Measurements from ENCODE around the gene CLDN7.
"Not testable (repeated sequence)": the region's sequence is repeated elsewhere in the genome, so short reads cannot be mapped to it uniquely, and the experiment has no call there.

Gene CLDN7

DNA sequence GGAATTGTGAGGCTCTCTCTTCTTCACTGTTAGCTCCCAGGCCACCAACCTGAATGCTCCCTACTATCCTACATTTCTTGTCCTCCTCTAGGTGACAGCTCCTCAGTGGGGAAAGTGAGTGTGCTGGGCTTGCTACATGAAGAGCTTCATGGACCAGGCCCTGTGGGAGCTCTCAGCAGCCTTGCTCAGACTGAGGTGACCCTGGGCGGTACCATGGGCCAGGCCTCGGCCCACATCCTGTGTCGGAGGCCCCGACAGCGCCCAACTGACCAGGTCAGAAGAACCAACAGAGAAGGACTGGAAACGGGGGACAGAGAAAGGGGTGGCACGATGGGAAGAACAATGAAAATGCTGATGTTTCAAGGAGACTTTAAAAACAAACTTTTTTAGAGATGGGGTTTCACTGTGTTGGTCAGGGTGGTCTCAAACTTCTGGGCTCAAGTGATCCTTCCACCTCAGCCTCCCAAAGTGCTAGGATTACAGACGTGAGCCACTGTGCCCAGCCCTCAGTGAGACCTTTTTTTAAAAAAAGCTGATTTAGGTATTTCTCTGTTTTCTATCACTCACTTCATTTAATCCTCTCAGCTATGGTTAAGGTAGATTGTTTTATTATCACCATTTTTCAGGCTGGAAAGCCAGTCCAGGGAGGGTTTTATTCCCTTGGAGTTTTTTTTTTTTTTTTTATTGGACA lies 5.4 kb downstream of the CLDN7 start:
- DNase-seq (ENCODE audit: low read depth, low spot score) = no peak

GRCh38 chr17:7254511-7254910 lies 7.8 kb downstream of the CLDN7 start:
- DNase-seq (ENCODE audit: low read depth, low spot score) = no peak

DNA sequence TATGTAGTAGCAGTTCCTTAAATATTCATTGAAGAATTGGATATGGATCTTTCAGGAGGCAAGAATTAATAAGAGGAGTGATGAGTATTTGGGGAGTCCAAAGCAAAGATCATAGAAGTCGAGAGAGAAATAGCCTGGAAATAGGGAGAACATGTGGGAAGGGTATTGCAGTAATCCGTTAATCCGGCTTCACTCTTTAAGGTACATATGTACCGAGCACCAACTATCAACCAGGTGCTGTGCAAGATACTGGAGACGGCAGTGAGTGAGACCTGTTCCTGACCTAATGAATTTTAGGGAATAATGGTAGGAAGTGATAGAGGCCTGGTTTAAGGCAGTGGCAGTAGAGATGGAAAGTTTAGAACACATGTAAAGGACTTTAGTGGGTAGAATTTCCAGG lies 9.2 kb downstream of the CLDN7 start:
- DNase-seq (ENCODE audit: low read depth, low spot score) = no peak

DNA sequence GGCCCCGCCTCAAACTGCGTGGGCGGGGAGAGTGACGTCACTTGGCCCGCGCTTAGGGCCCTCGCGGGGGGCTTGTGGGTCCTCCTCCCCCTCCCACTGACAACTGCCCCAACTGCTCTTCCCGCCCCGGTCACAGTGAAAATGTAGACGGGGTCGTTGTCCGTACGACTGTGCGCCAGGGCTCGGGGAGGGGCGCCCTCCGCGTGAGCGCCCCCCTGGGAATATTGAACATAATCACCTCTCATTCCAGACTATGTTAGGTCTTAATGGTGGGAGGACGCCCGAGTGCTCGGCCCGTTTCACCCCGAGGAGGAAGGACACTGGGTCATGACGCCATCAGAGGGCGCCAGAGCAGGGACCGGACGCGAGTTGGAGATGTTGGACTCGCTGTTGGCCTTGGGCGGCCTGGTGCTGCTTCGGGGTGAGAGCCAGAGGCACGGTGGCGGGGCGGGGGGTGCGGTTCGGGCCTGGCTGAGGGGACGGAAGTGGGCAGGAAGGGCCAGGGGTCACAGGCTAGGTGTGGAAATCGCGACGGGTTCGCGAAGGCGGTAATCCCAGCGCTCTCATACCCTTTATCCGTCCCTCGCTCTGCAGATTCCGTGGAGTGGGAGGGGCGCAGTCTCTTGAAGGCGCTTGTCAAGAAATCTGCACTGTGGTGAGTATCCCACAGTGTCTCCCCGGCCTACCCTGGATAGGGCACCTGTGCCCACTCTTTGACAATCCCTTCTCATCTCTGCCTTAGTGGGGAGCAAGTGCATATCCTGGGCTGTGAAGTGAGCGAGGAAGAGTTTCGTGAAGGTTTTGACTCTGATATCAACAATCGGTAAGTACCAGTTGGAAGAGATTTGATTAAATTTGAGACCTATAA lies 9.9 kb downstream of the CLDN7 start, which contains the start of gene ELP5:
TSS of gene ELP5 (plus strand) at position 40 of the 868 bp plus-strand sequence. CDS start at position 376, 336 bp downstream.
- peak; percentile 99 for DNase-seq (ENCODE audit: low read depth, low spot score)

DNA sequence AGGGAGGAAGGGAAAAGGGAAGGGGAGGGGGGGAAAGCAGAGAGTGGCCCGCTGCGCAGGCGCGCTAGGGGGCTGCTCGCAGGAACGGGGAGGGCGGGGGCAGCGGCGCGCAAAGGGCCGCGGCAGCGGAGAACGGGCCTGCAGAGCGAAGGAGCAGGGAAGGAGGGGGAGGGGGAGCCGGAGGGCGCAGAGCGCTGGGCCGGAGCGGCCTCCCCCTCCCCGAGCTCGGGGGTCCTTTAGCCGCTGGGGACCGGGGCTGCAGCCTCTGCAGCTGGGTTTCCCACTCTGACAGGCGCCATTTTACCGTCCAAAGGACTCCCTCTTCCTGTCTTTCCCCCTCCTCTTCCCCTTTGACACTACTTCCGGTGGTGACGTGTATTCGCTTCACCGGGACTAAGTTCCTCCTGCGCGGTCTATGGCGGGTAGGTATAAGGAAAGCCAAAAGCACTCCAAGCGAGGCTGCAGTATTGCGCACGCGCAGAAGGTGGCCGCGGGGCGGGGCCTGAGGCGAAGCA lies 10.6 kb downstream of the CLDN7 start, which contains the start of gene CTDNEP1:
TSS of gene CTDNEP1 (minus strand) at position 74 of the 515 bp plus-strand sequence. CDS start 438 bp downstream, outside the sequence.
- no peak for DNase-seq (ENCODE audit: low read depth, low spot score)

DNA sequence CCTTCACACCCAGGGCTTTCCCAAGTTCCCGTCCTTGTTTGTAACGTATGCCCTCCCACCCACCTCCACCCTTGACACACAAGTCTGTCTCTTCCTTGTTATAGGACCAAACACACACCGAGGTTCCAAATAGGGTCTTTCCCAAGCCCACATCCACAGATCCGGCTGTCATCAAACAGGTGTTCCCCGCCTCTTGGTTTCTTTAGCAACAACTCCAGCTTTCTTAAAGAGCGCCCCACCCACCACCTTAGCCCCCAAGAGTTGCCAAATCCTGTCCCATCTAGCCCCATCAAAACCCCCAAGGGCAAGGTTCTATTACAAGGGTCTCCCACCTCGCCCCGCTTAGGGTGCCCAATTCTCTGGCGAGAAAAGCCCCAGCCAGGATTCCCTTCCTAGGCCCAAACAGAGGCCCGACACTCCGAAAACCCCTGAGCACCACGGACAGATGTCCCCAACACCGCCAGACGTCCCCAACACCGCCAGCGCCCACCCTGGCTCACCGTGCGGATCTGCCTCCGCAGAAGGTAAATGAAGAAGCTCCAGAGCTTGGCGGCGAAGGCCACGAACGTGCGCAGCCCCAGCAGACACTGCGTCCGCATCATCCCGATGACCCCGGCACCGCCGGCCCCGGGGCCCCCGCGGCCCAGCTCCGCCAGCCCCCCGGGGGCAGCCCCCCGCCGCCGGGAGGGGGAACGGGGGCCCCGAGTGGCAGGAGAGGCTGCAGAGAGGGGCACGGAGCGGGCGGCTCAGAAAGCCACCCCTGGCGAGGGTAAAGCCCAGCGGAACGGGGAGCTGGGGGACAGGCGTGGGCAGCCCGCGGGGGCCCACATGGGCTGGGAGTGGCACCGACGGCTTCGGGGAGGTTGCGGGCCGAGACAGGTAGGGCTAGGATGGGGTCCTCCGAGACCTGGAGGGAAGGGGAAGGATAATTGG lies 11.3 kb downstream of the CLDN7 start:
- no peak for DNase-seq (ENCODE audit: low read depth, low spot score)

GRCh38 chr17:7249830-7250229 lies 12.4 kb downstream of the CLDN7 start:
- DNase-seq (ENCODE audit: low read depth, low spot score) = no peak

DNA sequence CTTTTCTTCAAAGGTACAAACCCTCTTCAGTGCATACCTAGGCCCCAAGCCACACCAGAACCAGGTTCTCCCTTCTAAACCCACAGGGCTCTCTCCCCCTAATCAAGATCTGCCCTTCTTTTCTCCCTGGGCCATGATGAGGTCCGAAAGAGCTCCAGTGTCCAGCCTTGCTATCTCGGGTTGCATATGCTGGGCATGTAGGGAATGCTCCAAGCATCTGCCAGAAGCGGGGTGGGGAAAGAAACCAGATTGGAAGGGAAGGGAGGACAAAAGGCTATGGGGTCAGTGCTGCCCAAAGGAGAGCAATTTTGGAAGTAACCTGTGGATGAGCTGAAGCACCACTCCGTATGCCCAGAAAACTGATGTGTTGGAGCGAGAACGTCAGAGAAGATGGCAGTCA lies 13.1 kb downstream of the CLDN7 start:
- no peak for DNase-seq (ENCODE audit: low read depth, low spot score)

DNA sequence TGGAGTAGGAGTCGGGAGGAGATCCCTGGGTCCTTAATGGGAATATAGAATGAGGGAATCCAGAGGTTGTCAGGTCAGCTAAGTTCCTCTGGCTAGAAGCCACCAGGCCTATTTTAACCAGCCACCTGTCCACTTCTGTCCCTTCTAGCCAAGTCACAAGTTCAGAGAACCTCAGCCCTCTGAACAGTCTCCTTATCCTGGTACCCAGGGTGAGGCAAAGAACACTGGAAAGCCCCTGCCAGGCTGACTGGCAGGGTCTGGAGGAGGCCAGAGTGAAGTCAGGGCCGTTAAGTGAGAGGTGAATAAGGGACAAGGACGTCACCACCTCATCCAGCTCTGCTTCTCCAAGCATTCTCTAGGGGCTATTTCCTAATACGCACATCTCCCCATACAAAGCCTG lies 13.5 kb downstream of the CLDN7 start:
- no peak for DNase-seq (ENCODE audit: low read depth, low spot score)

- no peak for DNase-seq (ENCODE audit: low read depth, low spot score)
These were observed 15.5 kb downstream of the CLDN7 start for GRCh38 chr17:7246779-7247178.

- not testable (repeated sequence) for DNase-seq (ENCODE audit: low read depth, low spot score)
These were observed 18.4 kb downstream of the CLDN7 start for GRCh38 chr17:7243838-7244237.

GRCh38 chr17:7243453-7243729 lies 18.9 kb downstream of the CLDN7 start:
- DNase-seq (ENCODE audit: low read depth, low spot score) = no peak

- peak; percentile 98 for DNase-seq (ENCODE audit: low read depth, low spot score)
These were observed 19.4 kb downstream of the CLDN7 start for GRCh38 chr17:7242717-7243452.

GRCh38 chr17:7241783-7242716 lies 20.2 kb downstream of the CLDN7 start, which contains the start of gene GABARAP:
Gene GABARAP, minus strand, starts transcription at chr17:7242449. Its CDS starts 119 bp downstream, at chr17:7242330.
- DNase-seq (ENCODE audit: low read depth, low spot score) = peak; percentile 95

DNA sequence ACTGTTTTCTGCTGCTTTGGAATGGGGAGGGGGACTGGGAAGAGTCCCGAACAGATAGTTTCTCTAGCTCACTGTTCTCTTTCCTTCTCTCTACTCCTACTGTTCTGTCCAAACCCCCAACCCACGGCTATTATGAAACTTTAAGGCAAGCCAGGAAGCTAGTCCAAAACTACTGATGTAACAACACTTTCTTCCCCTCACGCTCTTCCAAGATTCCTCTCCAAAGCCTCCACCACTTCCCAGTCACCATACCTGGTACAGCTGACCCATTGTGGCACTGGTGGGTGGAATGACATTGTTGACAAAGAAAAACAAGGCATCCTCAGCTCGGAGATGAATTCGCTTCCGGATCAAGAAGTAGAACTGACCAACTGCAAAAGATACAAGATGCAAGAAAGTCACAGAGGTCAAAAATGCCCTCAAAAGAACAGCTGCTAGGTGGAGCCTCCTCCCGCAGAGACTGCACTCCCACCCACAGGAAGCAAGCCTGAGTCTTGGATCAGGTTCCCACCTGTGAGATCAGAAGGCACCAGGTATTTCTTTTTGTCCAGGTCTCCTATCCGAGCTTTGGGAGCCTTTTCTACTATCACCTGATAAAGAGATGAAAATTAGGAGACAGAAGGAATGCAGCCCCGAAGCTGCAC lies 21.1 kb downstream of the CLDN7 start:
- no peak for DNase-seq (ENCODE audit: low read depth, low spot score)

DNA sequence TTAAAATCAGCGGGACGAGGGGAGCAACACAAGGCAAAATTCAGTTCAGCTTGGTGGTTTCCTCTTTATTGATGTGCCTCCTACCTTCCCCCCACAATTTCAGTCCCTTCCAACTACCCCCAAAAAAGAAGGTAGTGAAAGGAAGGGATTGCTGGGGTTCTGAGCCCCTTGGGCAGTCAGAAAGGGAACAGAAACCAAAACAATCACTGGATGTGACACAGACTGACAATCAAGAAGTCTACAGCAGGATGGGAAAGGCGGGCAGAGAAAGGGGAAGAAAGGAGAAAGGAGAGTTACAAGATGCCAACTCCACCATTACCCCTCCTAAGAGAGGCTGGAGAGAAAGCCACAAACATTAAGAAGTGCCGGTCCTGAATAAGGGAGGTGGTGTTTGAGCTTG lies 21.9 kb downstream of the CLDN7 start:
- no peak for DNase-seq (ENCODE audit: low read depth, low spot score)

DNA sequence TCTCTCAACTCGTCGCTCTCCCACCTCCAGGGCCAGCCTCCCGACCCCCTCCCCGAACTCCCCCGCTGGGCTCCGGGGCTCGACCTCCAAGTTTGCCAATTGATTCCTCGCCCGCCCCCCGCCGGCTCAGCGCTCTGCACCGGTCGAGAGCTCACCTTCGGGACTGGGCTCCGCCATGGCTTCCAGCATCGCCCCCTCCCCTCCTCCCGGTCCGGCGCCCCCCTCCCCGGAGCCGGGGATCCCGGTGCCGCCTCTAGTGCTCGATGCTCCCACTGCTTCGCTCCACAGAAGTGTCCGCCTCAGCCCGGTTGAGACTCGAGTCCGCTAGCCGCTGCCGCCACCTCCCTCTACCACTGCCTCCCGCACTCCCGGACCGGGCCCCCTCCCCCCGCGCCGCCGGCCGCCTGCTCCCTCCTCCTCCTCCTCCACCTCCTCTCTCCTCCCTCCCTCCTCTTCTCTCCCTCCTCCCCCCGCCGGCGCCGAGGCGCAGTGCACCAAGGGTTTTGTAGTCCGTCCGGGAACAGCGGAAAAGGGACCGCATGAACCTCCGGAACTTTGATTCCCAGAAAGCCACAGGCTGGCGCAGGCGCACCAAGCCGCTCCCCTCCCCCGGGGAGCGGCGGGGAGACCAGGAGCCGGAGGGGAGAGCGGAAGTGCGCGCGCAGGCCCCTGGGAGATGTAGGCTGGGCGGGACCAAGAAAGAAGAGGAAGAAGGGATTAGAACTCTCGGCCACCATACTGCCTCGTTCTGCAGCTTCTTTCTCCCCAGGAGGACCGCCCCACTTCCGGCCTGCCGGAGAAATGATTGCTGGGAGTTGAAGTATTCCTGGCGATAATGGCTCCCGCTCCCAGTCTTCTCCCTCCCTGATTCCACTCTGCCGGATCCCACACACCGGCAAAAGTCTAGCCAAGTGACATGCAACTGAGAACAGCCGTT lies 22.9 kb downstream of the CLDN7 start, which contains the start of gene PHF23:
TSS of gene PHF23 (minus strand) at position 367 of the 937 bp plus-strand sequence. CDS start at position 189, 178 bp downstream.
- peak; percentile 100 for DNase-seq (ENCODE audit: low read depth, low spot score)
